ENCODE measurements around the gene STK11IP.

GRCh38 chr2:219619235-219619634 lies 21.6 kb downstream of the STK11IP start:
- TF ChIP-seq CTCF (IDR thresholded peaks at IDR 0.05) (no peak), E2F1 (CRISPR knock-in tag; IDR thresholded peaks at IDR 0.05) (no peak), ESRRA (CRISPR knock-in tag; IDR thresholded peaks at IDR 0.05; ENCODE audit: borderline replicate concordance) (no peak), KAT7 (CRISPR knock-in tag; IDR thresholded peaks at IDR 0.05; ENCODE audit: borderline replicate concordance) (no peak), MLX (CRISPR knock-in tag; IDR thresholded peaks at IDR 0.05) (no peak), ZNF317 (CRISPR knock-in tag; IDR thresholded peaks at IDR 0.05; ENCODE audit: borderline replicate concordance, low read depth) (no peak), MAX (CRISPR knock-in tag; IDR thresholded peaks at IDR 0.05) (no peak), ZNF423 (CRISPR knock-in tag; IDR thresholded peaks at IDR 0.05) (no peak), TEAD4 (CRISPR knock-in tag; IDR thresholded peaks at IDR 0.05) (no peak), NR1H2 (CRISPR knock-in tag; IDR thresholded peaks at IDR 0.05) (no peak), ZNF219 (CRISPR knock-in tag; IDR thresholded peaks at IDR 0.05; ENCODE audit: borderline replicate concordance) (no peak), MXD4 (CRISPR knock-in tag; IDR thresholded peaks at IDR 0.05; ENCODE audit: borderline replicate concordance) (no peak), ZNF121 (CRISPR knock-in tag; IDR thresholded peaks at IDR 0.05) (no peak)
